Thyroid gland (tissue), 4 donors: ENCODE results near the gene HEATR9. TPM values are rescaled to one million over a fixed set of nuclear protein-coding genes. Genes with fewer than 3 reads are reported as not detected.

Experiments used
- DNase-seq, 2 donors: peaks; one replicate each; pipeline ENCODE4 v3.0.0-alpha.2; 2019
- H3K27ac ChIP-seq, 3 donors: fragments of 200-600 bp; sonication (generic); 1 replicate in 2 of 3; 2 replicates in 1 of 3; pipeline ENCODE4 v1.5.1; 2016 to 2019; ENCODE audit warnings: mild to moderate bottlenecking in 1 of 3, moderate library complexity in 1 of 3
- H3K27me3 ChIP-seq: fragments of 200-600 bp; sonication (generic); one replicate; pipeline ENCODE4 v1.5.1; 2019
- H3K36me3 ChIP-seq, 2 donors: fragments of 200-600 bp; sonication (generic); one replicate each; pipeline ENCODE4 v1.5.1; 2016 to 2019
- H3K4me1 ChIP-seq, 2 donors: fragments of 200-600 bp; sonication (generic); one replicate each; pipeline ENCODE4 v1.5.1; 2017 to 2019
- H3K4me3 ChIP-seq, 3 donors: fragments of 200-600 bp; sonication (generic); replicated peaks in 1 of 3; 1 replicate in 2 of 3; 2 replicates in 1 of 3; pipeline ENCODE4 v1.5.1; 2016; ENCODE audit warnings: mild to moderate bottlenecking in 1 of 3
- H3K9me3 ChIP-seq: fragments of 200-600 bp; sonication (generic); one replicate; pipeline ENCODE4 v1.5.1; 2017
- CTCF ChIP-seq, 6 experiments: fragments of 200-600 bp in 3 of 6; fragments of 450-650 bp in 3 of 6; sonication (generic) in 3 of 6; IDR thresholded peaks; one replicate each; pipeline ENCODE4 v1.5.1; 2016 to 2019; ENCODE audit warnings: antibody characterized with exemption in 6 of 6, mild to moderate bottlenecking in 2 of 6, inconsistent platforms in 1 of 6, moderate library complexity in 1 of 6
- POLR2A ChIP-seq, 2 donors: fragments of 450-650 bp; IDR thresholded peaks; one replicate each; pipeline ENCODE4 v1.6.1; 2017; ENCODE audit warnings: antibody characterized with exemption in 2 of 2, mild to moderate bottlenecking in 2 of 2, moderate library complexity in 1 of 2
- WGBS, 2 donors: methylation state at CpG; one replicate each; pipeline ENCODE4 v1.1.5; 2017; 5-methylcytosine and 5-hydroxymethylcytosine counted together
- intact Hi-C: fragments of 100-400 bp; cut with DNase I; formaldehyde crosslinking; loops from one replicate; pipeline ENCODE4 v1.15.1; 2023
- total RNA-seq, 4 donors: library from RNA; depleted of rRNA; stranded (reverse); fragments of >200 nt; gene quantifications; one replicate each; pipeline ENCODE4 v1.2.3, GENCODE V29; 2016

HEATR9 gene
- total RNA-seq, 4 donors from 2014 or later = 0.40 TPM; not detected in 3

GRCh38 chr17:35867574-35867973 lies 1.1 kb downstream of the HEATR9 start:
- H3K4me3 ChIP-seq = no peak overlapping the region
- no peaks in the 10 kb centered on the region for H3K27me3 ChIP-seq
- intact Hi-C loops = no loop called here
- WGBS, 2 donors = 99 to 100% methylated on average over 3 of the region's 3 CpGs
- no peak overlapping the region for H3K27ac ChIP-seq
- DNase-seq = no peak
- H3K9me3 ChIP-seq = no peaks in the 10 kb centered on the region
- H3K36me3 ChIP-seq = no peaks in the 10 kb centered on the region
- TF ChIP-seq POLR2A (IDR thresholded peaks at IDR 0.05) (no peak), CTCF (IDR thresholded peaks at IDR 0.05) (no peak)
- H3K4me1 ChIP-seq = no peaks in the 10 kb centered on the region

- no peaks in the 10 kb centered on the region for H3K27me3 ChIP-seq
- no peak for DNase-seq
- no peaks in the 10 kb centered on the region for H3K36me3 ChIP-seq
- no peak overlapping the region for H3K4me3 ChIP-seq
- no peak overlapping the region for H3K27ac ChIP-seq
- intact Hi-C loops = no loop called here
- H3K4me1 ChIP-seq = no peaks in the 10 kb centered on the region
- TF ChIP-seq CTCF (IDR thresholded peaks at IDR 0.05) = no peak
- TF ChIP-seq POLR2A (IDR thresholded peaks at IDR 0.05) = no peak
- no peaks in the 10 kb centered on the region for H3K9me3 ChIP-seq
- WGBS, 2 donors = 100% methylated on average over 1 of the region's 1 CpG
Measured at GRCh38 chr17:35866341-35866950, 2.2 kb downstream of the HEATR9 start.

- WGBS, 2 donors = 66 to 69% methylated on average over 3 of the region's 3 CpGs
- no peak overlapping the region for H3K27ac ChIP-seq
- H3K4me3 ChIP-seq = no peak overlapping the region
- no peaks in the 10 kb centered on the region for H3K4me1 ChIP-seq
- TF ChIP-seq POLR2A (IDR thresholded peaks at IDR 0.05) (no peak), CTCF (IDR thresholded peaks at IDR 0.05) (no peak)
- no peaks in the 10 kb centered on the region for H3K36me3 ChIP-seq
- no peak for DNase-seq
- H3K27me3 ChIP-seq = no peaks in the 10 kb centered on the region
- intact Hi-C loops = no loop called here
- H3K9me3 ChIP-seq = no peaks in the 10 kb centered on the region
Measured at GRCh38 chr17:35865412-35866340, 3.0 kb downstream of the HEATR9 start.

- DNase-seq = no peak
- Histone ChIP-seq H3K4me3 (no peak overlapping the region), H3K27me3 (no peaks in the 10 kb centered on the region), H3K4me1 (no peaks in the 10 kb centered on the region), H3K27ac (no peak overlapping the region), H3K9me3 (no peaks in the 10 kb centered on the region), H3K36me3 (no peaks in the 10 kb centered on the region)
- 89 to 93% methylated on average over 7 of the region's 7 CpGs for WGBS, 2 donors
- intact Hi-C loops = no loop called here
- TF ChIP-seq POLR2A (IDR thresholded peaks at IDR 0.05) (no peak), CTCF (IDR thresholded peaks at IDR 0.05) (no peak)
Measured at GRCh38 chr17:35864853-35865252, 3.8 kb downstream of the HEATR9 start.

- intact Hi-C loops = no loop called here
- TF ChIP-seq CTCF (IDR thresholded peaks at IDR 0.05) = no peak
- no peak for TF ChIP-seq POLR2A (IDR thresholded peaks at IDR 0.05)
- no peaks in the 10 kb centered on the region for H3K27me3 ChIP-seq
- no peaks in the 10 kb centered on the region for H3K9me3 ChIP-seq
- WGBS, 2 donors = 81 to 91% methylated on average over 2 of the region's 2 CpGs
- no peak overlapping the region for H3K27ac ChIP-seq
- DNase-seq = no peak
- no peaks in the 10 kb centered on the region for H3K4me1 ChIP-seq
- H3K36me3 ChIP-seq = no peaks in the 10 kb centered on the region
- H3K4me3 ChIP-seq = no peak overlapping the region
Measured at GRCh38 chr17:35856603-35857002, 12.1 kb downstream of the HEATR9 start.
